GM13977 (cell line): Measurements from ENCODE around the gene ARHGAP22.

Experiments
- DNase-seq: peaks from one replicate; pipeline ENCODE4 v3.0.0; 2012; ENCODE audit warnings: low spot score
- in situ Hi-C: fragments of 300-500 bp; cut with MboI; formaldehyde crosslinking; loops from one replicate; pipeline ENCODE4 v1.12.0; 2022; ENCODE audit warnings: low sequenced_read_pairs, low pct_unique_long_range_greater_than_20kb, mixed read lengths, inconsistent platforms; ENCODE audit not compliant: unreplicated experiment
- TF ChIP-seq, protein P1 (sequence below): IDR thresholded peaks from 2 replicates; pipeline ENCODE4 v1.5.1; 2012; ENCODE audit warnings: mild to moderate bottlenecking, control low read depth; ENCODE audit not compliant: insufficient read depth; ENCODE audit errors: extremely low read depth, missing control alignments

Gene ARHGAP22, protein sequence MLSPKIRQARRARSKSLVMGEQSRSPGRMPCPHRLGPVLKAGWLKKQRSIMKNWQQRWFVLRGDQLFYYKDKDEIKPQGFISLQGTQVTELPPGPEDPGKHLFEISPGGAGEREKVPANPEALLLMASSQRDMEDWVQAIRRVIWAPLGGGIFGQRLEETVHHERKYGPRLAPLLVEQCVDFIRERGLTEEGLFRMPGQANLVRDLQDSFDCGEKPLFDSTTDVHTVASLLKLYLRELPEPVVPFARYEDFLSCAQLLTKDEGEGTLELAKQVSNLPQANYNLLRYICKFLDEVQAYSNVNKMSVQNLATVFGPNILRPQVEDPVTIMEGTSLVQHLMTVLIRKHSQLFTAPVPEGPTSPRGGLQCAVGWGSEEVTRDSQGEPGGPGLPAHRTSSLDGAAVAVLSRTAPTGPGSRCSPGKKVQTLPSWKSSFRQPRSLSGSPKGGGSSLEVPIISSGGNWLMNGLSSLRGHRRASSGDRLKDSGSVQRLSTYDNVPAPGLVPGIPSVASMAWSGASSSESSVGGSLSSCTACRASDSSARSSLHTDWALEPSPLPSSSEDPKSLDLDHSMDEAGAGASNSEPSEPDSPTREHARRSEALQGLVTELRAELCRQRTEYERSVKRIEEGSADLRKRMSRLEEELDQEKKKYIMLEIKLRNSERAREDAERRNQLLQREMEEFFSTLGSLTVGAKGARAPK

DNA sequence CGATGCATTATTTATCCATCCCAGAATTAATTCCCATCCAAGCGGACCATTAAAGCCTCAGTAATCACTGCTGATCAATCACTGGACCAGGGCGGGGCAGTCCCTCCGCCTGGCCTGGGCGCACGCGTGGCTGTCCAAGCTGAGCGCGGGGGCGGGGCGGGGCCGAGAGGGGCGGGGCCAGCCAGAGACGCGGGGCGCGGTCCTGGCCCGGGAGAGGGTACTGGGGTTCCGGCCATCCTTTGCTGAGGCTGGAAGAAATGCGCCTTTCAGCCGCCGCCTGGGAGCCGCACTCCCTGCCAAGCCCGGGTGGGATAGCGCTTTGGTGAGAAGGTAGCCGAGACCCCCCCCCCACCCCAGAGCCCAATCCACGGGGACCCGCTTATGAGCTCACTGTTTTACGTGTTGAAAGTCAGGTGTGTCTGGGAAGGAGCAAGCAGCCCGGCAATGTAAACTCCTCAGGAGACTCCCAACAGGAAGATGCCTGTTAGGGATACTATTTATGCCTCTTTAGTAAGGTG is at the start of gene ARHGAP22:
ARHGAP22 (minus strand) TSS at position 83 of the 518 bp plus-strand sequence. CDS start 277 bp downstream, outside the sequence.
- TF ChIP-seq, protein P1, sequence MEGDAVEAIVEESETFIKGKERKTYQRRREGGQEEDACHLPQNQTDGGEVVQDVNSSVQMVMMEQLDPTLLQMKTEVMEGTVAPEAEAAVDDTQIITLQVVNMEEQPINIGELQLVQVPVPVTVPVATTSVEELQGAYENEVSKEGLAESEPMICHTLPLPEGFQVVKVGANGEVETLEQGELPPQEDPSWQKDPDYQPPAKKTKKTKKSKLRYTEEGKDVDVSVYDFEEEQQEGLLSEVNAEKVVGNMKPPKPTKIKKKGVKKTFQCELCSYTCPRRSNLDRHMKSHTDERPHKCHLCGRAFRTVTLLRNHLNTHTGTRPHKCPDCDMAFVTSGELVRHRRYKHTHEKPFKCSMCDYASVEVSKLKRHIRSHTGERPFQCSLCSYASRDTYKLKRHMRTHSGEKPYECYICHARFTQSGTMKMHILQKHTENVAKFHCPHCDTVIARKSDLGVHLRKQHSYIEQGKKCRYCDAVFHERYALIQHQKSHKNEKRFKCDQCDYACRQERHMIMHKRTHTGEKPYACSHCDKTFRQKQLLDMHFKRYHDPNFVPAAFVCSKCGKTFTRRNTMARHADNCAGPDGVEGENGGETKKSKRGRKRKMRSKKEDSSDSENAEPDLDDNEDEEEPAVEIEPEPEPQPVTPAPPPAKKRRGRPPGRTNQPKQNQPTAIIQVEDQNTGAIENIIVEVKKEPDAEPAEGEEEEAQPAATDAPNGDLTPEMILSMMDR: no peak
- in situ Hi-C loops: no loop called here
- peak; percentile 64 for DNase-seq

DNA sequence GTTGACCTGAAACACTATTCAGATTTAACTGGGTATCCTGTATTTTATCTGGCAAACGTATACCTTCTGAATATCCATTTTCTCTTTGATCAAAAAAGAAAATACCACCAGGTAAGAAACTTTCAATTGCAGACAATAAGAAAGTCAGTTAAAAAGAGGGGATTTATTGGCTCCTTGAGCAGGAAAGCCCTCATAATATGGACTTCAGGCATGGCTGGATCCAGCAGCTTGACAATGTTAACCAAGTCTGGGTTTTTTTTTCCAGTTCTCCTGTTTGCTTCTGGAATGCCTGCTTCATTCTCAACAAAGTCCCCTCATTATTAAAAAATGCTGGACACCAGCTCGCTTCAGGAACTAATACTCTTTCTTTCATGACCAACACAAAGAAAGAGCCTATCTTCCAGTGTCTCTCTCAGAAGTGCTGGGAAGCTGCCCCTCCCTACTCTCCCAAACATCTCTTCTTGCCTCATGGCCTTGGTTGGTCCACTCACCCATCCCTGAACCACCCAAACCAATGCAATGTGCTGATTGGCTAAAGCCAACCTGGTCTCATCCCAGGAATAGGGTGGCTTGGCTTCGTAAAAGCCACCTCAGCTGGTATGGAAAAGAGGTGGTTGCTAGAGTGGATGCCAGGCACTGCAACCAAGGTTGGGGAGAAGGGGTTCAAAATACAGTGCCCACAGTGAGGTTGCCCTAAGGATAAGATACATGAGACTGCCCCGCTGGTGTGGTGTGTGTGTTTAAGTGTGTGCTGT is 49.2 kb upstream of the ARHGAP22 start:
- no peak for DNase-seq
- TF ChIP-seq, protein P1: no peak
- in situ Hi-C loops: loop anchor here (25.0 kb wide), 1 partner anchor 533 kb away; the partner anchor contains the start of gene TMEM273

DNA sequence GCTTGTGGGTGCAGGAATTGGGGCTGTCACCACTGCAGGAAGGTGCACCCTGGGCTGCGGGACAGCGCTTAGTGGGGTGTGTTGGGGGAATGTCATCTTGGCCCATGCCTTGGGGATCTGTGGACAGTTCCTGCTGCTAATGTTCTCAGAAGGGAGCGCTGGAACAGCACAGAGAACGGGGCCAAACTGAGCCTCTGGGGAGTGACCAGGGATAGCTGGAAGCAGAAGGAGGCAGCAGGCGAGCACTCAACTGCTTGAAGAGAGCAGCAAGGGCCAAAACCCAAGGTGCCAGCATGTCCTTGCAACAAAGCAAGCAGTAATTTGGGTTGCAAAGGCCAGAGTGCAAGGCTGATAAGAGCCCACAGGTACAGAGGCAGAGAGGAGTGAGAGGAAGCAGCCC is 48.5 kb upstream of the ARHGAP22 start:
- TF ChIP-seq, protein P1: no peak
- in situ Hi-C loops: loop anchor here (25.0 kb wide), 1 partner anchor 534 kb away; the partner anchor contains the start of gene TMEM273
- no peak for DNase-seq

DNA sequence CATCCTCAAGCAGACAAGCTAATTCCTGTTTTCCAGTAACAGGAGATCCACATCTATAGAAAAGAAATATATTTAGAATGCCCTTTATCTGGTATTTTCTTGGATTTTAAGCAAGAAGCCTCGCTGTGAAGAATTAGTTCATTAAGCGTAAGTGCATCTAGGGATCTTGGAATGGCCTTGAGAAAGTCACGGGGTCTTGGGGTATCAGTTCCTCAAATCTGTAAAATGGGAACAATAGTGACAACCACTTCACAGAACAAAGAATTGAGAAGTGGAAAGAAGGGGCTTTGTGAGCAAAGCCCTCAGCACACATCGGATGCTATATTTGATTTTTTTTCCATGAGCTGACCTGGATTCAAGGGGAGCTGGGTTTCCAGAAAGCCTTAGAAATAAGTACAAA is 47.5 kb upstream of the ARHGAP22 start:
- TF ChIP-seq, protein P1: no peak
- in situ Hi-C loops: loop anchor here (25.0 kb wide), 1 partner anchor 535 kb away; the partner anchor contains the start of gene TMEM273
- no peak for DNase-seq

DNA sequence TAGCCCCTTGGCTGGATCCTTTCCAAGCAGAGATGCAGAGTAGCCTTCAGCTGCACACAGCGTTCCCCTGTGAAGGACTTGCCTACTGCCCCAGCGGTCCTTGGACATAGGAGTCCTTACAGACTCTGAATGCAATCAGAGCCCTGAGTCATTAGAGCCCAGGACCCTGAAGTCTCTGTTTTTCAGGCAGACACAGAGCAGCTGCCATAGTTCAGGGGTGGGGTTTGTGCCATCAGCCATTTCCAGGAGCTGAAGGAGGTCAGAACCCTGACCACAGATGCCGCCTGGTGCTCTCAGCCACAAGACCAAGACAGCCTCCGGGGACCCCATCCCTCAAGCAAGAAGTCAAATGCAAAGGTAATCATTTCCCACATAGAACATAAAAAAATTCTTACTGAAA is 47.0 kb upstream of the ARHGAP22 start:
- TF ChIP-seq, protein P1: no peak
- no peak for DNase-seq
- in situ Hi-C loops: loop anchor here (25.0 kb wide), 1 partner anchor 535 kb away; the partner anchor contains the start of gene TMEM273

DNA sequence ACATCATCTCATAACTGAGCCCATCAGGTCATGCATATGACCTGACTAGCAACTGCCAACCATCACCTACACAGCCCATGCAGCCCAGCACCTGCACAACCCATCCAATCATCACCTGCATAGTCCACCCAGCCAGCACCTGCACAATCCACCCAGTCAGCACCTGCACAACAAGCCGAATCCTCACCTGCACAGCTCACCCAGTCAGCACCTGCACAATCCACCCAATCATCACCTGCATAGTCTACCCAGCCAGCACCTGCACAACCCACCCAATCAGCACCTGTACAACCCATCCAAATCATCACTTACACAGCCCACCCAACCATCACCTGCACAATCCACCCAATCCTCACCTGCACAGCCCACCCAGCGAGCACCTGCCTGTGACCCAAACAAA is 46.4 kb upstream of the ARHGAP22 start:
- in situ Hi-C loops: loop anchor here (25.0 kb wide), 1 partner anchor 536 kb away; the partner anchor contains the start of gene TMEM273
- TF ChIP-seq, protein P1: no peak
- DNase-seq: no peak
